ENCODE data around the gene ANO2.
"Not testable (repeated sequence)": the region's sequence is repeated elsewhere in the genome, so short reads cannot be mapped to it uniquely, and the experiment has no call there.

ANO2 gene

DNA sequence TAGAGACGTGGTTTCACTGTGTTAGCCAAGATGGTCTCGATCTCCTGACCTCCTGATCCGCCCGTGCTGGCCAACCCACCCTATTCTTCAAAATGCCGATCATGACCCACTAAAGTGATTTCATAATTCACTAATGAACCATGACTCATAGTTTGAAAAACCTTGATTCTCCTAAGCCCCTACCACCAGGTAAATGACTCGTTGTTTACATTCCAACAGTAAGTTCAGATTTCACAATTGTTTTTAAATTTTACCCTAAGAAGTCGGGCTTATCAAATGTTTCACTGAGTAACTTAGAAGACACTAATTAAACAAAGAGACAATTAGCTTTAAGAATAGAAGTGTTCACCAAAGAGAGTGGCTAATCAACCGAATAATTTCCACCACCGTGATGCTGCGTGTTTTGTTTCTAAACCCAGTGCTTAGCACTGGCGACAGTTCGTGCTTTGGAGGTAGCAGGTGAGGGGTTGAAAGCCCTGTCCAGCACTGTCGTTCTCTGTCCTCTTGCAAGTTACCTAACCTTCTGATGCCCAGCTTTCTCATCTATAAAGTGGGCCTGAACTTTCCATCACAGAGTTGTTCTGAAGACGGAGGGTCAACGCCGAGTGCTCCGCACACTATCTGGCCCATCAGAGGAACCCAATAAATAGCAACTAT is 376.6 kb downstream of the ANO2 start:
- no peak for DNase-seq

DNA sequence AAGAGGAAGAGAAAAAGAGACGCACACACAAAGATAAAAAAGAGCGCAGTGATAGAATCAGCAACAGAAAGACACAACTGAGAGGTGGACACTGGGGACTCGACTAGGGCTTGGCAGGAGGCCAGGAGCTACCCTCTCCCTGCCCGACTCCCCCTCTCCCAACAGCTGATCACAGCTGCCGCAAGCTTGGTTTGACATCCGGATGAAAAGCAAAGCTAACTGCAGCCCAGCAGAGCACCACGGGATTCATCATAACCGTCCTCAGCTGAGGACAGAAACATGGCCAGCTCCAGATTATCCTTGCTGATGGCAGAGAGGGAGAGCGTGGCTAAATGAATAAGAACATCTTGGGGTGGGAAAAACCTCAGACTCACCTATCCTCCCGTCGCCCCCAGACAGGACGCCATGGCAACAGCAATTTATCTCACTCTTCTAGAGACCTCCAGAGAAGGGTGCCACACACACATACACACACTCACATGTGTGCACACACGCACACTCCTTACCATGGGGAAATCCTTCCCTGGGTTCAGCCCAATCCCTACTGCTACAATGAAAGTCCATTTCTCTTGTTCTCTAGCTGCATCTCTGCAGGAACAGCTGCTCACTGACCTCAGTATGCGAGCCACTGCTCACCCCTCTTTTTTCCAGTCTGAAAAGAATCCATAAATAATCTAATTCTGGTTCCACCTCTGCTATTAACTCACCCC is 377.9 kb downstream of the ANO2 start:
- no peak for DNase-seq

DNA sequence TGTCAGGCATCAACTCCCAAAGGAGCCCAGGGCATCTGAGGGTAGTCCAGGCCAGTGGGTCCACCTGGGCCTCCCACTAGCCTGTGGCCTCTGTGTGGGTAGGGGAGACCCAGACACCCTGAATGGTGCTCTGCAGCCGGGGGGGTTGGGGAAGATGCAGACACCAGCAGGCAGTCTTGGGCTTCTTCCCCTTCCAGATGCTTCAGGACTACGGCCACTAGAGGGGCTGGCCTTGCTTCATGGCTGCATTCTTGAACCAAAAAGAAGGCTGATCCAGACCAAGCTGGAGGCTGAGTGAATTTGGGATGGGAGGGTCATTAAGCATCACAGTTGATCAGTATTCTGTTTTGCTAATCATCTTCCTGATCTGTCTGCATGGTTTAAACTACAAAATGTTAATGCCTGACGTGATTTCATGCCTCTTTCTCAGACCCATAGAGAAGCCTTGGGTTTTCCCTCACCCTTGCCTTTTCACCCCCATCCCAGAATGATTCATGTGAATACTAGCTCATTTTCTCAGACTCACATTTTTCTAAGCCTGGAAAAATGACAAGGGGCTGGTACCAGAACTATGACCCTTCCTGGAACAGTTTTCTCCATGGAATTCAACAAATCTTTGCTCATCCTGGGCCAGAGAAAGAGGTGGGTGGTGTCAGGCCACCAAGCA is 379.0 kb downstream of the ANO2 start:
- no peak for DNase-seq

DNA sequence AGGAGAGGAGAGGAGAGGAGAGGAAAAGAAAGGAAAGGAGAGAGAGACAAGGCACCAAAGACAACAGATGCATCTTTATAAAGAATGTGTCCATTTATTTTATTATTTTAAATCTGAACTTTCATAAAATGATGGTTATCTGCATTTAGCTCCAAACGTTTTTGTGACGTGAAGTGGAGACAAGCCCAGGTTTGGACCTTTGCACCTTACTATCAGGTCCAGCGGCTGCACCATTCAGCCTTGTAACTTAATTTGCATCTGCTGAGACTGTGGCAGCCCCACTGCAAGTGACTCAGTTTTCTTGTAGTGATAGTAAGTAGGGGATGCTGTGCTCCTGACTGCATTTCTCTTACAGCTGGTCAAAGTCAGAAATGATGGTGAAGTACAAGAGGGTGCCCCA is 382.5 kb downstream of the ANO2 start:
- no peak for DNase-seq

DNA sequence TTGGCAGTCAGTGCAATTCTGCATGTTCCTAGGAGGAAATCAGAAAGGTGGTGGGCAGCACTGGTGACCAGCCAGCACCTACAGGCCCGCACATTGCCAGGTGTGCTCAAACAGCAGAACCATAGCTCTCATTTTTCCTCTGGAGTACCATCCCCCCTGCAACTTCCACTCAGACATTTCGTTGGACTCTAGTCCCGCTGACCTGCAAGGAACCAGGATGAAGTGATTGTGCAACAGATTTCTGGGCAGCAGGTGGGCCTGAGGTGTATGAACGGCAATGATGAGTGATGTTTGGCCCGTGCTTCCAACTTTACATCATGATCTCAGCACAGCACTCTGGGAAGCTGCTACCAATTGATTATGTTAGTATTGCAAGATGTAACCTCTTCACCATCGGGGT is 383.2 kb downstream of the ANO2 start:
- DNase-seq = no peak

DNA sequence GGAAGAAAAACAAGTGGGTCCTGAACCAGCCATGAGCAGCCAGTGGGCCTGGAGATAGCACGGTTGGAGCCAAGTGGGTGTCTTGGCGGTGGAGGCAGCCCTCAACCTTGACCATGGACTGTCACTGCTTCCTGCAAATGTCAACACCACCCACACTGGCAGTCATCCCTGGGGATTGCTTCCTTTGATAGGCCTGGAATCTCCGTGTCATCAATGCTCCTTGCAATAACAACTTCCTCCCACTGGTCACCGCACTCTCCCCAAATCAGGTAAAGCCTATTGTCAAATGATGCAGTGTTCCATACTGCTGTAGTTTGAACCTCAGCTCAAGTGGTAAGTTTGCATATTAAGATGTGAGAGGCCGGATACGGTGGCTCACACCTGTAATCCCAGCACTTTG is 384.0 kb downstream of the ANO2 start:
- DNase-seq = no peak

DNA sequence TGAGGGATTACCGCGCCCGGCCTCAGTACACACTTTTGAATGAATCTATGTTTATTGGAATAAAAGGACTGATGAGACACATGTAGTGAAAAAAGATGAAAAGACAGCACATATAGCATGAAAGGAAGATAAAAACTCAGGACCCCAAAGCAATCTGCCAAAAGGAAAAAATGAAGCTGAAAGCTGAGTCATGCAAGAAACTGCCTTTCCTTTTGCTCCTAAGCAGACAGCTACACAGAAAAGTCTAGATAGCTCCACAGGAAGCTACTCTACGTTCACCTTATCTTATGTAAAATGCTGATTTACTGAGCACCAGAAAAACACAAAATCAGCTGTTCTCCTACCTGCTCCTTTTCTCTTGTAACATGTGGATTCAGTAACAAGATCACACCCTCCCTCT is 384.8 kb downstream of the ANO2 start:
- DNase-seq = no peak

DNA sequence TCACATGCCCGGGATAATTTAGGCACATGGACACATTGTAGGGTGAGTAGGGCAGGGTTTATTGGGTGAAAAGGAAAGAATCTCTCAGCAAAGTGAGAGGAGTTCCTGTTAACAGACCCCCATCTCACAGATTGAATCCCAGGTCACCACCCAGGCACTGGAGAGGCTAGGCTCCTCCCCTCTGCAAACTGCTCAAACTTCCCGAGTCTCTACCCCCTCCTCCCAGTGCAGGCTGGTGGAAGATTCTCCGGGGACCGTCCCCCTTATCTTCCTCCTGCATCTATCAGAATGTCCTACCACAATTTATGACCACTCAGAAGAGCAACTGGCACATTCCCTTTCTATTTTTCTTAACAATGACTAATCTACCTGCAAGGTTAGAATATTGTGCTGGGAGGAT is 387.2 kb downstream of the ANO2 start:
- no peak for DNase-seq

DNA sequence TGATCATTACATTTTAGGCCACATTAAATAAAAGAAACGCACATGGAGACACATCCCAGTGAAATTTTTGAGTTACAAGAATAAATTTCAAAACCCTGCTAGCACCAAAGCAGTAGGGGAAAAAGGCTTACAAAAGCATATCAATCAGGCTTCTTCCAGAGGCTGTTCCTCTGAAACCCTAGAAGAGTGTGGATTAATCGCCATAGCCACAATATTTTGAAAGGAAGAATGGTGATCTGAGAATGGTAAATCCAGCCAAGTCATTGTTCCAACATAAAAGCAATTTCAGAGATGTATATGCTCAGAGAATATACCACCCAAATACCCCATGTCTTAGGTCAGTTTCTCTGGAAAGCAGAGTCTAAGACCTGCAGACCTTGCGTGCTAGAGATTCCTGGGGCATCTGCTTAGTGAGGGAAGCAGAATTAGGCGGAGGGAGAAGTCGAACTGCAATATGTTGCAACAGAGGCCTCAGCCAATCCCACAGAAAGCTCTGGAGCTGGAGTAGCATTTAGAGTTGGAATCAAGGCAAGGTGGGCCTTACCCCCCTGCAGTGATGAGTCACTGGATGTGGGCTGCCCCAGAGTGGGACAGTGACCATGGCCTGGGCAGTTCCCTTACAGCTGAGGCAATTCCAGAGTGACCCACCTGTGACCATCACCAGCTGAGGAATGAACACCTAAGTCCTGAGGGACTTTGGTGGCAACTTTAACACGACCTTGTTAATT is 387.9 kb downstream of the ANO2 start:
- no peak for DNase-seq

DNA sequence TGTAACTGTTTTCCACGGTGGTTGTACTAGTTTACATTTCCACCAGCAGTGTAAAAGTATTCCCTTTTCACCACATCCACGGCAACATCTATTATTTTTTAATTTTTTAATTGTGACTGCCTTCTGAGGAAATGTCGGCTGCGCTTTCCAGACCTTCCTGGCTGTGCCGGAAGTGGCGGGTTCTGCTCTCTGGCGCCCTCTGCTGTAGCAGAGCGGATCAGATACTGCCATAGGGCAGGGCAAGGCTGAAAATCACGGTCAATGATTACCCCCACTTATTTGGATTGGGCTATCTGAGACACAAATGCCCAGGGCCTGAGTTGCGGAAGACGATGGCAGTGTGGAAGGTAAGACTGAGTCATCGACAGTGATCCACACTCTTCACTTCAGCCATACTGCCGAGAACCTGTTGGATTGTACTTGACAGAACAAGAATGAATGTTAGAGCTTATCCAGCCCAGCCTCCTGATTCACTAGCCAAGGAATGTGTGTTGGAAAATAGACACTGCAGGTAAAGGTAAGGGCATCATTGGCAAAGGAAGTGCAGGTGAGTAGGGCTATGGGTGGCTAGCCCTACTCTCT is 388.9 kb downstream of the ANO2 start:
- DNase-seq = no peak

DNA sequence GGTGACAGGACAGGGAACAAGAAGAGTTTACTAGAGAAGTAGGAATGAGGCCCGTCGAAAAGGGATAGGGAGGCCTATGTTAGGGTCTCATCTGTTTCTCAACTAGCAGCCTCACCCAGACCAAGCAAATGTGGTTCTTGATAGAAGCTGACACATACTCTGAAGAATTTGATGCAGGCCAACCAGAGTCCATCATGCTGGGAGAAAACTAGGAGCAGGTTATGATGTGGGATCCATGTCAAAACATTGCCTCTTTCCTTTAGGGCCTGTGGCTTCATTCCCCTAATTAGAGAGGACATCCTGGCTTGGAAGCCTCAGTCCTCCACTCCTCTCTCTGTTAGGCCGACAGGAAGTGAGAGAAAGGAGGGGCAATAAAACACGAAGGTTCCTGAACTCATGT is 390.3 kb downstream of the ANO2 start:
- DNase-seq = no peak

DNA sequence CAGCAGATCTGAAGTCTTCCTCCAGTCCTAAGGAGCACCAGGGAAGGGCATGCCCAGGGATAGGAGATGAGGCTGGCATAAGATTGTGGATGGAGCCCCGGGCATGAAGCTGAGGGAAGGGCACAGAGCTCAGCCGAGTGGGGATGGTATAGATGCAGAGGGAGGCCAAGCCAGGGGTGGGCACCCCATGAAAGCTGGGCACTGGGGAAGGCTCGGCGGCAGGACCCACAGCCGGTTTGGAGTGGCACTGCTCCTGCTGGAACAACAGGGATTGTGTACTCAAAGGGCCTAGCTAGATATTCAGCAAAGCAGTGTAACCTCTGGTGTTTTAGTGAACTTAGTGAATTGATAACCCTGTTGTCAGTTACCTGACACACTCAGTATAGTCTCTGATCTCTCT is 396.0 kb downstream of the ANO2 start:
- DNase-seq = no peak

DNA sequence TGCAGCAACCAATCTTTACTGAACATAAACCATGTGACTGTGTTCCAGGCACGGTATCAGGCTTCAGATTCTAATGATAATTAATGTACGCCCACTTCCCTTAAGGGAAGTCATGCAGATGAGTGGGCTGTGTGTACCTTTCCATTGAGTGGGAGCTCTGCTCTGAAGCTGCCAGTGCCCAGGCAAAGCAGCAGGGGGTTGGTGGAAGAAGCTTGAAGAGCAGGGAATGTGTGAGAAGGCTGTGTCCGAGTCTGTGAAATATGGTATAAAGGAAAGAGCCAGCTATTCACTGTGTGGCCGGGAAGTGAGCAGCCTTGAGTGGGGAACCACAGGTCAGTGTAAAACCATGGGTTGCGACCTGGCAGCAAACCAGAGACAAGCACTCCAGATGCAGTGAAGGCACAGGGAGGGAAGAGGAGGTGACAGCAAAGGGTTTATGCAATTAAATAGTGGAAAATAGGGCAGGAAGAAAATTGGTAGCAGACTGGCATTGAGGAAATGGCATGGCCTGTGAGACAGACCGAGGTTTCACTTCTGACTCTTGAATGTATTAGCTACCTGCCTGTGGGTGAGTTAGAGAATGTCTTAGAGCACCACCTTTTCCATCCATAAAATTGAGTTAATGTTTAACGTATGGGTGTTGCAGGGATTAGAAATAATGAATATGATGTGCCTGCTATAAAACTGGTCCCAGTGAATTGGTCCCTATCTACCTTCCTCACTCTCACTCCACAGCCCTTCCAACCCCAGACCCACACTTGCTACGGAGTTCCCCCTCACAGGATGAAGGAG is 396.7 kb downstream of the ANO2 start:
- DNase-seq = no peak

DNA sequence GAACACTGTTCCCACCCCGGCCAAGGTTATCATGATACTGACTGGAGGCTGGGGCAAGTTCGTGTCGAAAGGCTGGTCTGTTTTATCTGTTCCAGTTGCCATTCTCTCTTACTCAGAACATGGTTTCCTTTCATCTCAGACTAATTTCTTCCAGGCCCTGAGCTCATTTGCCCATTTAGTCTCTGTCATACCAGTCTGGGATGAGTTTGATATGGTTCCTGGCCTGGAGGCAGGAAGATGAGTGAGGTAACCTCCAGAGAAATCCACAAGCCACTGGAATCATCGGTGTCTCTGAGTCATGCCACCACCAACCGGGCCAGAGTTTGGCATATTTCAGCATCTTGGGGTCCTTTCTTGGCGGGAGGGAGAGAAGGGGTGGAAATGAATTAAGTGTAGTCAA is 398.4 kb downstream of the ANO2 start:
- DNase-seq = no peak

DNA sequence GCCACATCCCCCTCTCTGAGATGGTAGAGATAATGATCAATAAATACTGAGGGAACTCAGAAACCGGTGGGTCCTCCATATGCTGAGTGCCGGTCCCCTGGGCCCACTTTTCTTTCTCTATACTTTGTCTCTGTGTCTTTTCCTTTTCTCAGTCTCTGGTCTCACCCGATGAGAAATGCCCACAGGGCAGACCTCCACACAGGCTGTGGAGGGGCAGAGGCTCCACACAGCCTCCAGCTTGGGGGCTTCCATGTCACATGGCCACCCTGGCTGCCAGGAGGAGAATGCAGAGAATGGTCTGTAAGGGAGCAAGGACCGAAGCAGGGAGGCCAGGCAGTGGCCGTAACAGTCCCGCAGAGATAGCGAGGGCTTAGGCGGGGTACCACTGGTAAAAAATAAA is 407.3 kb downstream of the ANO2 start:
- DNase-seq = no peak

DNA sequence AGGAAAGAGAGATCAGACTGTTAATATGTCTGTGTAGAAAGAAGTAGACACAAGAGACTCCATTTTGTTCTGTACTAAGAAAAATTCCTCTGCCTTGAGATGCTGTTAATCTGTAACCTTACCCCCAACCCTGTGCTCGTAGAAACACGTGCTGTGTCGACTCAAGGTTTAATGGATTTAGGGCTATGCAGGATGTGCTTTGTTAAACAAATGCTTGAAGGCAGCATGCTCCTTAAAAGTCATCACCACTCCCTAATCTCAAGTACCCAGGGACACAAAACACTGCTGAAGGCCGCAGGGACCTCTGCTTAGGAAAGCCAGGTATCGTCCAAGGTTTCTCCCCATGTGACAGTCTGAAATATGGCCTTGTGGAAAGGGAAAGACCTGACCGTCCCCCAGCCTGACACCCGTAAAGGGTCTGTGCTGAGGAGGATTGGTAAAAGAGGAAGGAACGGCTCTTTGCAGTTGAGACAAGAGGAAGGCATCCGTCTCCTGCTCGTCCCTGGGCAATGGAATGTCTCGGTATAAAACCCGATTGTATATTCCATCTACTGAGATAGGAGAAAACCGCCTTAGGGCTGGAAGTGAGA is 407.9 kb downstream of the ANO2 start:
- not testable (repeated sequence) for DNase-seq

DNA sequence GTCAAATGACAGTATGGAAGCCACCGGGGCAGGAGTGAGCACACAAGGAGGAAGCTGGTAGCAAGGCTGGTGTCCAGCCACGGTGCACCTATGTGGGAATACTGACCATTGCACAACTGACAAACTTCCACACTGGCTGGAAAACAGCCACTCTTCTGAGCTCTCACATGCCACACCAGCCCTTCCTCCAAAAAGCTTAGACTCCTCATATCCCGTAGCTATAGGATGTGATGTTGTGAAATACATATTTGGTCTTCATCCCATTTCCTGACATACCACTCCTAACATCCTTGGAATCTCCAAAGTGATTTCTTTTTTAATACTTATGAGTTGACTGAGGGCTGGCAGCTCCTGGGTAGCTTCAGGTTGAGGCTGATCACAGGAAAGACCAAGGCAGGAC is 409.5 kb downstream of the ANO2 start:
- no peak for DNase-seq

DNA sequence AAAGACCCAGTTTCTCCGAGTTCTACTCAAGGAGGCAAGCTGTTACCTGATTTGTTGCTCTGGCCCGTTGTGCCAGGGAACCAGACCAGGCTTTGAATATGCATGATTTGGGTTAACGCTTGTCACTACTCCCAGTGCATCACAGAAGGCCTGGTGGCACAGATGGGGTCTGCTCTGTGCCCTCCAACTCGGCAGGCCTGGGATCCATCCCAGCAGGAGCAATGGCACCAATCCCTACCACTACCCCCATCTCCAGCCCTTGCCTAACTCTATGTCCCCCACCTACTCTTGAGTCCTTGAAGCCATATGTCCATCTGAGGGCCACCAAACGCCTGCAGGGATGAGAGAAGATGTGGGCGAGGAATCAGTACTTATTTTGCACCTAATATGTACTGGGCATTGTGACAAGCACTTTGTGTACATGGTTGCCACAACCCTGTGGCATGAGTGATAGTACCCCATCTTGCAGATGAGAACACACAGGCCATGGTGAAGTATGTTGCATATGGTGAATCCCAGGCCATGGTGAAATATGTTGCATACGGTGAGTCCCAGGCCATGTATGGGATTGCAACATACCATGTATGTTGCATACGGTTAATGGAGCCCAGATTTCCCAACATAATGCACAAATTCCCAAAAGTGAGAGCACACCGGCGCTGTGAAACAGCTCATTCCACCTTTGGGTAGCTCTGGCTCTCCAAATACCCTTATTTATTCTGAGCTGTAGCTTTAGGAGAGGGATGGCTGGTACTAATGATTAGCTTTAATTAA is 410.4 kb downstream of the ANO2 start:
- no peak for DNase-seq

DNA sequence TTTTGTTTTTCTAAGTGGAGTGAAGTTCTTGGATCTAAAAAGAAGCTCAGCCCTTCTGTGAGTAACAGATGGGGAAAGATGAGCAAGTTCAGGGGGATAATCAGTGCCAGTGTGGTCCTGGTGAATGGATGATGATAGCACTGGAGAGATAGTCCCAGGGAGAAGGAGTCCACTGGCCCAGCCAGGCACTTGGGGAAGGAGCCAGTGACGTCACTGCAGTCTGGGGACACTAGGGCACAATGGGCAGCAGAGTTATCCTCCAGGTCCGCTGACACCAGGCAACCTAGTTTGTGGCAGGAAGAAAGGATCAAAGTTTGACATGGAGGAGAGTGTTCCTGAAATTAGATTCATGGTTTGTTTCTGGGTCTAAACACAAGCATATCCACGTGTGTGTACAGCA is 411.7 kb downstream of the ANO2 start:
- DNase-seq = no peak

DNA sequence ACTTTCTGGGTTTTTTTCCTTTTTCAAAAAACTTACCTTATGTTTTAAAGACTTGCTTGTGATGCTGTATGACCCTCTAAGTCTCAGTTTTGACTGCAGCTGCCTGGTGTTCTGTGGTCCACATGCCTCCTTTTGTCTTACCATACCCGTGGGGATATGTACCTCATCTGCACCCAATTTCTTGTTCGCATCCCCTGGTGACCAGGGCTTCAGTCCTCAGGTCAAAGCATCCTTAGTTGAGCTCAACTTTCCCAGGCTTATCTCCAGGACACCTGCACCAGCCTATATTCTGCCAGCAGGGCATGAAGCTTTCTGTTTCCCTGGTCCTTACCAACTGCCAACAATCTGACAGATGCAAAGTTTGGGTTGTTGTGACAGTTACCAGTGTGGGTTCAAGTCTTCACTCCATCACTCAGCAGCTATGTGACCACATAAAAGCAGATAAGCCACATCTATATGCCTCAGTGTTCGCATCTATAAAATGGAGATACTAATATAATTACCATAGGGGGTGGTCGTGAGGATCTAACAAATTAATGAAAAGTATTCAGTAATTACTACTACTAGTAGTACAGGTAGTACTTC is 419.2 kb downstream of the ANO2 start:
- DNase-seq = no peak

All from stimulated activated naive CD4-positive, alpha-beta T cell (primary cell).